ENCODE measurements around the gene PTPRN2.
"Not testable (repeated sequence)": the region's sequence is repeated elsewhere in the genome, so short reads cannot be mapped to it uniquely, and the experiment has no call there.

Gene PTPRN2

GRCh38 chr7:157896376-157896675, 691.3 kb downstream of the PTPRN2 start:
- not testable (repeated sequence) for H3K9ac ChIP-seq (ENCODE audit: low read length); H3K36me3 ChIP-seq (ENCODE audit: insufficient read depth, low read length); H3K4me3 ChIP-seq (ENCODE audit: low read depth in 1 of 2, low read length in 2 of 2); H3K4me1 ChIP-seq (ENCODE audit: insufficient read depth, low read length); H3K27ac ChIP-seq (ENCODE audit: low read depth, low read length); H3K27me3 ChIP-seq (ENCODE audit: control insufficient read depth in 1 of 2, insufficient read depth in 2 of 2, low read length in 2 of 2); H3K9me3 ChIP-seq (ENCODE audit: low read length)

- Histone ChIP-seq H3K9ac (ENCODE audit: low read length) (no peak overlapping the region), H3K9me3 (ENCODE audit: low read length) (no peaks in the 10 kb centered on the region), H3K36me3 (ENCODE audit: insufficient read depth, low read length) (no peaks in the 10 kb centered on the region), H3K4me3 (ENCODE audit: low read depth in 1 of 2, low read length in 2 of 2) (no peak overlapping the region), H3K27ac (ENCODE audit: low read depth, low read length) (no peak overlapping the region), H3K27me3 (ENCODE audit: control insufficient read depth in 1 of 2, insufficient read depth in 2 of 2, low read length in 2 of 2) (no peaks in the 10 kb centered on the region), H3K4me1 (ENCODE audit: insufficient read depth, low read length) (no peaks in the 10 kb centered on the region)
These were observed 691.9 kb downstream of the PTPRN2 start for GRCh38 chr7:157895520-157896375.

GRCh38 chr7:157895098-157895497, 692.5 kb downstream of the PTPRN2 start:
- not testable (repeated sequence) for H3K27ac ChIP-seq (ENCODE audit: low read depth, low read length); H3K9ac ChIP-seq (ENCODE audit: low read length); H3K4me3 ChIP-seq (ENCODE audit: low read depth in 1 of 2, low read length in 2 of 2); H3K9me3 ChIP-seq (ENCODE audit: low read length); H3K4me1 ChIP-seq (ENCODE audit: insufficient read depth, low read length); H3K36me3 ChIP-seq (ENCODE audit: insufficient read depth, low read length); H3K27me3 ChIP-seq (ENCODE audit: control insufficient read depth in 1 of 2, insufficient read depth in 2 of 2, low read length in 2 of 2)

GRCh38 chr7:157893535-157894044, 694.0 kb downstream of the PTPRN2 start:
- Histone ChIP-seq H3K9me3 (ENCODE audit: low read length) (no peaks in the 10 kb centered on the region), H3K4me1 (ENCODE audit: insufficient read depth, low read length) (no peaks in the 10 kb centered on the region), H3K4me3 (ENCODE audit: low read depth in 1 of 2, low read length in 2 of 2) (no peak overlapping the region), H3K36me3 (ENCODE audit: insufficient read depth, low read length) (no peaks in the 10 kb centered on the region), H3K9ac (ENCODE audit: low read length) (no peak overlapping the region), H3K27ac (ENCODE audit: low read depth, low read length) (no peak overlapping the region), H3K27me3 (ENCODE audit: control insufficient read depth in 1 of 2, insufficient read depth in 2 of 2, low read length in 2 of 2) (no peaks in the 10 kb centered on the region)

GRCh38 chr7:157892751-157893523, 694.7 kb downstream of the PTPRN2 start:
- Histone ChIP-seq H3K27ac (ENCODE audit: low read depth, low read length) (no peak overlapping the region), H3K9me3 (ENCODE audit: low read length) (no peaks in the 10 kb centered on the region), H3K36me3 (ENCODE audit: insufficient read depth, low read length) (no peaks in the 10 kb centered on the region), H3K4me3 (ENCODE audit: low read depth in 1 of 2, low read length in 2 of 2) (no peak overlapping the region), H3K27me3 (ENCODE audit: control insufficient read depth in 1 of 2, insufficient read depth in 2 of 2, low read length in 2 of 2) (no peaks in the 10 kb centered on the region), H3K4me1 (ENCODE audit: insufficient read depth, low read length) (no peaks in the 10 kb centered on the region), H3K9ac (ENCODE audit: low read length) (no peak overlapping the region)

- Histone ChIP-seq H3K9ac (ENCODE audit: low read length) (no peak overlapping the region), H3K27me3 (ENCODE audit: control insufficient read depth in 1 of 2, insufficient read depth in 2 of 2, low read length in 2 of 2) (no peaks in the 10 kb centered on the region), H3K36me3 (ENCODE audit: insufficient read depth, low read length) (no peaks in the 10 kb centered on the region), H3K4me1 (ENCODE audit: insufficient read depth, low read length) (no peaks in the 10 kb centered on the region), H3K27ac (ENCODE audit: low read depth, low read length) (no peak overlapping the region), H3K9me3 (ENCODE audit: low read length) (no peaks in the 10 kb centered on the region), H3K4me3 (ENCODE audit: low read depth in 1 of 2, low read length in 2 of 2) (no peak overlapping the region)
These were observed 696.7 kb downstream of the PTPRN2 start for GRCh38 chr7:157890921-157891401.

GRCh38 chr7:157889480-157889879, 698.1 kb downstream of the PTPRN2 start:
- H3K27me3 ChIP-seq (ENCODE audit: control insufficient read depth in 1 of 2, insufficient read depth in 2 of 2, low read length in 2 of 2): no peaks in the 10 kb centered on the region
- H3K4me1 ChIP-seq (ENCODE audit: insufficient read depth, low read length): no peaks in the 10 kb centered on the region
- H3K4me3 ChIP-seq (ENCODE audit: low read depth in 1 of 2, low read length in 2 of 2): no peak overlapping the region

GRCh38 chr7:157888579-157888978, 699.0 kb downstream of the PTPRN2 start:
- H3K4me3 ChIP-seq (ENCODE audit: low read depth in 1 of 2, low read length in 2 of 2): no peak overlapping the region
- H3K36me3 ChIP-seq (ENCODE audit: insufficient read depth, low read length): no peaks in the 10 kb centered on the region
- no peaks in the 10 kb centered on the region for H3K27me3 ChIP-seq (ENCODE audit: control insufficient read depth in 1 of 2, insufficient read depth in 2 of 2, low read length in 2 of 2)
- H3K4me1 ChIP-seq (ENCODE audit: insufficient read depth, low read length): no peaks in the 10 kb centered on the region
- no peaks in the 10 kb centered on the region for H3K9me3 ChIP-seq (ENCODE audit: low read length)
- no peak overlapping the region for H3K9ac ChIP-seq (ENCODE audit: low read length)
- no peak overlapping the region for H3K27ac ChIP-seq (ENCODE audit: low read depth, low read length)

More at GRCh38 chr7:157889480-157889879, 698.1 kb downstream of the PTPRN2 start:
- H3K36me3 ChIP-seq (ENCODE audit: insufficient read depth, low read length): no peaks in the 10 kb centered on the region
- no peaks in the 10 kb centered on the region for H3K9me3 ChIP-seq (ENCODE audit: low read length)
- H3K27ac ChIP-seq (ENCODE audit: low read depth, low read length): no peak overlapping the region
- no peak overlapping the region for H3K9ac ChIP-seq (ENCODE audit: low read length)

GRCh38 chr7:157887400-157887799, 700.2 kb downstream of the PTPRN2 start:
- Histone ChIP-seq H3K9me3 (ENCODE audit: low read length) (no peaks in the 10 kb centered on the region), H3K9ac (ENCODE audit: low read length) (no peak overlapping the region), H3K36me3 (ENCODE audit: insufficient read depth, low read length) (no peaks in the 10 kb centered on the region), H3K27ac (ENCODE audit: low read depth, low read length) (no peak overlapping the region), H3K27me3 (ENCODE audit: control insufficient read depth in 1 of 2, insufficient read depth in 2 of 2, low read length in 2 of 2) (no peaks in the 10 kb centered on the region), H3K4me3 (ENCODE audit: low read depth in 1 of 2, low read length in 2 of 2) (no peak overlapping the region), H3K4me1 (ENCODE audit: insufficient read depth, low read length) (no peaks in the 10 kb centered on the region)

GRCh38 chr7:157886711-157887110, 700.9 kb downstream of the PTPRN2 start:
- no peaks in the 10 kb centered on the region for H3K36me3 ChIP-seq (ENCODE audit: insufficient read depth, low read length)
- H3K9ac ChIP-seq (ENCODE audit: low read length): no peak overlapping the region
- no peak overlapping the region for H3K27ac ChIP-seq (ENCODE audit: low read depth, low read length)
- no peaks in the 10 kb centered on the region for H3K9me3 ChIP-seq (ENCODE audit: low read length)
- no peaks in the 10 kb centered on the region for H3K4me1 ChIP-seq (ENCODE audit: insufficient read depth, low read length)
- H3K4me3 ChIP-seq (ENCODE audit: low read depth in 1 of 2, low read length in 2 of 2): no peak overlapping the region
- no peaks in the 10 kb centered on the region for H3K27me3 ChIP-seq (ENCODE audit: control insufficient read depth in 1 of 2, insufficient read depth in 2 of 2, low read length in 2 of 2)

GRCh38 chr7:157886266-157886665, 701.4 kb downstream of the PTPRN2 start:
- no peaks in the 10 kb centered on the region for H3K4me1 ChIP-seq (ENCODE audit: insufficient read depth, low read length)
- no peaks in the 10 kb centered on the region for H3K36me3 ChIP-seq (ENCODE audit: insufficient read depth, low read length)
- H3K4me3 ChIP-seq (ENCODE audit: low read depth in 1 of 2, low read length in 2 of 2): no peak overlapping the region
- no peak overlapping the region for H3K27ac ChIP-seq (ENCODE audit: low read depth, low read length)
- no peaks in the 10 kb centered on the region for H3K27me3 ChIP-seq (ENCODE audit: control insufficient read depth in 1 of 2, insufficient read depth in 2 of 2, low read length in 2 of 2)
- no peaks in the 10 kb centered on the region for H3K9me3 ChIP-seq (ENCODE audit: low read length)
- H3K9ac ChIP-seq (ENCODE audit: low read length): no peak overlapping the region

Measured in muscle layer of colon (tissue), 2 donors.